Epidermal melanocyte (primary cell): ENCODE measurements around the gene SMG1.
"Not testable (repeated sequence)": the region's sequence is repeated elsewhere in the genome, so short reads cannot be mapped to it uniquely, and the experiment has no call there.

Experiments
- DNase-seq: peaks from one replicate; pipeline ENCODE4 v3.0.0; 2011; ENCODE audit warnings: low spot score; ENCODE audit not compliant: insufficient read length

SMG1 gene

GRCh38 chr16:18801145-18801972 lies 124.8 kb downstream of the SMG1 start, which contains the start of gene ARL6IP1:
TSS of gene ARL6IP1 (minus strand) at chr16:18801549. CDS start at chr16:18801466, 83 bp downstream.
- DNase-seq, result peak; percentile 86

GRCh38 chr16:18800775-18801144 lies 125.4 kb downstream of the SMG1 start:
- DNase-seq, result no peak

- no peak for DNase-seq
These were observed 125.9 kb downstream of the SMG1 start for GRCh38 chr16:18800293-18800692.

GRCh38 chr16:18799500-18799899 lies 126.7 kb downstream of the SMG1 start:
- DNase-seq, result no peak

- no peak for DNase-seq
These were observed 128.5 kb downstream of the SMG1 start for GRCh38 chr16:18797746-18798145.

- DNase-seq, result no peak
These were observed 129.8 kb downstream of the SMG1 start for GRCh38 chr16:18796377-18796776.

GRCh38 chr16:18792836-18793433 lies 133.3 kb downstream of the SMG1 start:
- DNase-seq, result no peak

- peak; percentile 94 for DNase-seq
These were observed 136.1 kb downstream of the SMG1 start, which contains the start of gene RPS15A for GRCh38 chr16:18789850-18790706. TSS of gene RPS15A (minus strand) at chr16:18790334. CDS start at chr16:18789113, 1,221 bp downstream.

- DNase-seq, result no peak
These were observed 136.7 kb downstream of the SMG1 start for GRCh38 chr16:18789515-18789849.

- no peak for DNase-seq
These were observed 137.2 kb downstream of the SMG1 start for GRCh38 chr16:18788828-18789514.

- DNase-seq, result no peak
These were observed 141.1 kb downstream of the SMG1 start for GRCh38 chr16:18784917-18785623.

GRCh38 chr16:18783430-18784341 lies 142.5 kb downstream of the SMG1 start:
- no peak for DNase-seq

- DNase-seq, result no peak
These were observed 143.3 kb downstream of the SMG1 start for GRCh38 chr16:18782697-18783429.

GRCh38 chr16:18781232-18781631 lies 145.0 kb downstream of the SMG1 start:
- DNase-seq, result not testable (repeated sequence)

- not testable (repeated sequence) for DNase-seq
These were observed 145.7 kb downstream of the SMG1 start for GRCh38 chr16:18780460-18781026.

- not testable (repeated sequence) for DNase-seq
These were observed 148.5 kb downstream of the SMG1 start for GRCh38 chr16:18777664-18778063.

GRCh38 chr16:18776334-18776733 lies 149.9 kb downstream of the SMG1 start:
- DNase-seq, result not testable (repeated sequence)

- not testable (repeated sequence) for DNase-seq
These were observed 151.6 kb downstream of the SMG1 start for GRCh38 chr16:18774651-18775050.
